ACHN (cell line): ENCODE data around the gene TCHP.
A peak's percentile ranks its signal among the peaks of the same experiment; 100 is the strongest.
"Not testable (repeated sequence)": the region's sequence is repeated elsewhere in the genome, so short reads cannot be mapped to it uniquely, and the experiment has no call there.

Source experiments
- DNase-seq: peaks from one replicate; pipeline ENCODE4 v3.0.0-alpha.2; 2015
- in situ Hi-C: cut with HindIII; loops from 2 replicates; pipeline ENCODE4 v1.10.0; 2017; ENCODE audit warnings: low sequenced_read_pairs, low pct_ligation_motif_present, low pct_unique_long_range_greater_than_20kb

The TCHP gene

GRCh38 chr12:109926016-109926415 is 25.9 kb downstream of the TCHP start:
- in situ Hi-C loops: no loop called here
- no peak for DNase-seq

GRCh38 chr12:109926488-109927210 is 26.6 kb downstream of the TCHP start:
- no peak for DNase-seq
- in situ Hi-C loops: no loop called here

GRCh38 chr12:109927622-109928021 is 27.5 kb downstream of the TCHP start:
- peak; percentile 57 for DNase-seq
- in situ Hi-C loops: no loop called here

- no peak for DNase-seq
- in situ Hi-C loops: no loop called here
These were observed 28.1 kb downstream of the TCHP start for GRCh38 chr12:109928058-109928656.

- DNase-seq, in situ Hi-C loops: not testable (repeated sequence)
These were observed 29.3 kb downstream of the TCHP start for GRCh38 chr12:109929326-109929725.

GRCh38 chr12:109930028-109930800 is 30.1 kb downstream of the TCHP start:
- in situ Hi-C loops: no loop called here

GRCh38 chr12:109931143-109931542 is 31.1 kb downstream of the TCHP start:
- no peak for DNase-seq
- in situ Hi-C loops: no loop called here

More at GRCh38 chr12:109930028-109930800, 30.1 kb downstream of the TCHP start:
- DNase-seq: no peak

- no peak for DNase-seq
- in situ Hi-C loops: no loop called here
These were observed 32.9 kb downstream of the TCHP start for GRCh38 chr12:109932878-109933503.

GRCh38 chr12:109934026-109934425 is 34.0 kb downstream of the TCHP start:
- in situ Hi-C loops: no loop called here
- peak; percentile 62 for DNase-seq

GRCh38 chr12:109937371-109937770 is 37.3 kb downstream of the TCHP start:
- no peak for DNase-seq
- in situ Hi-C loops: no loop called here

- no peak for DNase-seq
These were observed 38.9 kb downstream of the TCHP start for GRCh38 chr12:109938947-109939346.

GRCh38 chr12:109939504-109939903 is 39.4 kb downstream of the TCHP start:
- DNase-seq: no peak
- in situ Hi-C loops: no loop called here

More at GRCh38 chr12:109938947-109939346, 38.9 kb downstream of the TCHP start:
- in situ Hi-C loops: no loop called here

GRCh38 chr12:109940339-109940923 is 40.4 kb downstream of the TCHP start:
- DNase-seq: no peak
- in situ Hi-C loops: no loop called here

- no peak for DNase-seq
- in situ Hi-C loops: no loop called here
These were observed 43.7 kb downstream of the TCHP start for GRCh38 chr12:109943811-109944210.

- in situ Hi-C loops: no loop called here
- DNase-seq: no peak
These were observed 44.7 kb downstream of the TCHP start for GRCh38 chr12:109944561-109945359.

- in situ Hi-C loops: no loop called here
- no peak for DNase-seq
These were observed 46.4 kb downstream of the TCHP start for GRCh38 chr12:109946505-109946904.

- in situ Hi-C loops: no loop called here
These were observed 46.8 kb downstream of the TCHP start for GRCh38 chr12:109946913-109947312.

GRCh38 chr12:109947521-109947920 is 47.4 kb downstream of the TCHP start:
- in situ Hi-C loops: no loop called here
- DNase-seq: no peak

More at GRCh38 chr12:109946913-109947312, 46.8 kb downstream of the TCHP start:
- no peak for DNase-seq
